OCI-LY3 (cell line): Measurements from ENCODE around the gene AHRR.

ENCODE experiments used
- EZH2phosphoT487 ChIP-seq: fragments of 200-600 bp; shearing (Covaris generic); IDR thresholded peaks from 2 replicates; pipeline ENCODE4 v1.6.1; 2018; ENCODE audit warnings: antibody characterized with exemption, mixed run types, low read depth
- TF ChIP-seq, protein P1 (sequence below): fragments of 200-600, 300-600 bp; sonication (generic); IDR thresholded peaks from 2 replicates; pipeline ENCODE4 v1.5.1; 2014; ENCODE audit warnings: antibody characterized with exemption, low read length, low read depth

DNA sequence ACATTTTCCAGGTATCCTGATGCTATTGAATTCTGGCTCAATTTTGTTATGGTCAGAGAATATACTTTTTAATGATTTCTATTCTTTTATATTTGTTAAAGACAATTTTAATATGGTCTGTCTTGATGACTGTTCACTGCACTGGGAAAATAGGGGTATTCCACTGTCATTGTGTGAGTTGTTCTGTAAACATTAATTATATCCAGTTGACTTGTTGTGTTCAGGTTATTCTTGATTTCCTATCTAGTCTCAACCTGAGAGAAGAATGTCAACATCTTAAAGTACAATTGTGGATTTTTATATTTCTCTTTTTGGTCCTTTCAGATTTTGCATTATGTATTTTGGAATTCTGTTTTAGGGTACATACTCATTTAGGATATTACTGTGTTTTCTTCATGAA, 61.6 kb downstream of the AHRR start:
- TF ChIP-seq, protein P1, sequence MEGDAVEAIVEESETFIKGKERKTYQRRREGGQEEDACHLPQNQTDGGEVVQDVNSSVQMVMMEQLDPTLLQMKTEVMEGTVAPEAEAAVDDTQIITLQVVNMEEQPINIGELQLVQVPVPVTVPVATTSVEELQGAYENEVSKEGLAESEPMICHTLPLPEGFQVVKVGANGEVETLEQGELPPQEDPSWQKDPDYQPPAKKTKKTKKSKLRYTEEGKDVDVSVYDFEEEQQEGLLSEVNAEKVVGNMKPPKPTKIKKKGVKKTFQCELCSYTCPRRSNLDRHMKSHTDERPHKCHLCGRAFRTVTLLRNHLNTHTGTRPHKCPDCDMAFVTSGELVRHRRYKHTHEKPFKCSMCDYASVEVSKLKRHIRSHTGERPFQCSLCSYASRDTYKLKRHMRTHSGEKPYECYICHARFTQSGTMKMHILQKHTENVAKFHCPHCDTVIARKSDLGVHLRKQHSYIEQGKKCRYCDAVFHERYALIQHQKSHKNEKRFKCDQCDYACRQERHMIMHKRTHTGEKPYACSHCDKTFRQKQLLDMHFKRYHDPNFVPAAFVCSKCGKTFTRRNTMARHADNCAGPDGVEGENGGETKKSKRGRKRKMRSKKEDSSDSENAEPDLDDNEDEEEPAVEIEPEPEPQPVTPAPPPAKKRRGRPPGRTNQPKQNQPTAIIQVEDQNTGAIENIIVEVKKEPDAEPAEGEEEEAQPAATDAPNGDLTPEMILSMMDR: no peak
- no peak for TF ChIP-seq EZH2phosphoT487
